ES-I3 (cell line): ENCODE data around the gene GULP1.
A peak's percentile ranks its signal among the peaks of the same experiment; 100 is the strongest.
"Not testable (repeated sequence)": the region's sequence is repeated elsewhere in the genome, so short reads cannot be mapped to it uniquely, and the experiment has no call there.

ENCODE experiments used
- H3K36me3 ChIP-seq: 2 replicates; pipeline ENCODE4 v1.6.1; 2013; ENCODE audit warnings: mild to moderate bottlenecking, low read length, control low read depth, moderate library complexity; ENCODE audit not compliant: insufficient read depth
- H3K4me1 ChIP-seq: 2 replicates; pipeline ENCODE4 v1.6.1; 2013; ENCODE audit warnings: mild to moderate bottlenecking, control low read depth, low read length; ENCODE audit not compliant: insufficient read depth
- H3K9ac ChIP-seq: 2 replicates; pipeline ENCODE4 v1.6.1; 2013; ENCODE audit warnings: low read depth, mild to moderate bottlenecking, low read length, moderate library complexity
- H3K9me3 ChIP-seq: 2 replicates; pipeline ENCODE4 v1.6.1; 2013; ENCODE audit warnings: mild to moderate bottlenecking, low read length, moderate library complexity; ENCODE audit not compliant: control insufficient read depth, insufficient read depth

The GULP1 gene

DNA sequence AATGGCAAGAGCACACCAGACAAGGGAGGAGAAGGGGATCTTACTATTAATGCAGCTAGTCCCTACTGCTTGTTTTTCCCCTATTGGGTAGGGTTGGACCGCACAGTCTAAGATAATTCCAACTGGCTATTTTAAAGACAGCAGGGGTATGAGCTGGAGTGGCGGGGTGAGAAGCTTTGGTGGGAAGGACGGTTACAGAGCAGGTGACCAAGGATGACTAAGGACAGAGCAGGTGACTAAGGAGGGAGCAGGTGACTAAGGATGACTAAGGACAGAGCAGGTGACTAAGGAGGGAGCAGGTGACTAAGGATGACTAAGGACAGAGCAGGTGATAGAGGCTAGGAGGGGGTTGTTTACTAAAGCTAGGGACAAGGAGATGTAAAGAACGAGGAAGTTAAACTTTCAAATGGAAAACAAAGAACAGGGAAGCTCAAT lies 7.3 kb downstream of the GULP1 start:
- not testable (repeated sequence) for H3K9me3 ChIP-seq, H3K9ac ChIP-seq, H3K36me3 ChIP-seq
- peaks cover 43% of the 10 kb centered on the region for H3K4me1 ChIP-seq

DNA sequence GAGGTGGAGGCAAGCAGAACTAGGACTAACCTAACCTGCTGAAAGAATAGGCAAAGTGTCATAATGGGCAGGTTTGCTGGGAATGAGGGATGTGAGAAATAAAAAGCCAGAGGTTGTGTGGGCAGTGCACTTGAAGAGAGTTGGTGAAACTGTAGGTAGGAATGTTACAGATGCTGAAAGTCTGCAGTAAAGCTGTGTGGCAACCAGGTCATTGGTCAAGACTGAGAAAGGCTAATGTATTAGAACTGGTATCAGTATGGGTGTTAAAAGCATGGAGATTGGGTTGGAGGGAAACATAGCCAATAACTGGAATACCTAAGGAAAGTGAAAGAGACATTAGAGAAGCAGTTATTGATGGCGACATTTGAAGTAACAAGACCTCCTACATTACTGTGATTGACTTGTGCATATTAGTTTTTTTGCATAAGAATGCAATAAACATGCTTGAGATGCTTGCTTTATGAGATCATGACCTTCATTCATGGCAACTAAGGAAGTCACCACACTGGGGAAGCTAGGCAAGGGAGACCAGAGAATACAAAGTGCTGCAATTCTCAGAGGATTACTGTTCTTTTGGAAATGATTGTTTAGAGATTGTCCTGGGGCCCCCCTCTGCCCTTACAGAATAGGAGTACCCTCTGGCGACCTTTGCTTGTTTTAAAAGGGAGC lies 11.8 kb downstream of the GULP1 start:
- Histone ChIP-seq H3K4me1 (peaks cover 79% of the 10 kb centered on the region), H3K36me3 (no peaks in the 10 kb centered on the region), H3K9me3 (no peaks in the 10 kb centered on the region; the same call in 1 of the 2 replicates), H3K9ac (peak overlapping the region; percentile 2; the same call in 1 of the 2 replicates)

DNA sequence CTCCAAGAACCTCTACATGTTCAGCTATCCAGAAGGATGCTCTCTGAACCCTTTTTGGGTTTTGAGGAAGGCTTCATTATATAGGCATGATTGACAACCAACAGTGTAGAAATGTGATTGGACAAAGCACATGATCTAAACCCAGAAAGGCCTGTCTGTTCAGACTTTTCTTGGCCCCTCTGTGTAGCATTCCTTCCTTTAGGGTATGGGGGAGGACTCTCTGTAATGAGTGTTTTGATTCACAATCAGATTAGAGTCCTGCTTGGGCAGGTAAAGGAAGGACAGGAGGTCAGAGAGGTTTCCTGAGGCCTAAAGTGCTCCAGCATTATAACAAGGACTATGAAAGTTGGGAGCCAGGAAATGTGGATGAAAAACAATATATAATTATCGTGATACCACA lies 13.6 kb downstream of the GULP1 start:
- Histone ChIP-seq H3K9ac (no peak overlapping the region), H3K36me3 (no peaks in the 10 kb centered on the region), H3K4me1 (peaks cover 68% of the 10 kb centered on the region), H3K9me3 (no peaks in the 10 kb centered on the region; the same call in 1 of the 2 replicates)

- Histone ChIP-seq H3K9me3 (no peaks in the 10 kb centered on the region; the same call in 1 of the 2 replicates), H3K9ac (no peak overlapping the region; the same call in 1 of the 2 replicates), H3K4me1 (peaks cover 58% of the 10 kb centered on the region), H3K36me3 (no peaks in the 10 kb centered on the region)
Measured at GRCh38 chr2:188306271-188306670, 14.6 kb downstream of the GULP1 start.

GRCh38 chr2:188307850-188308283 lies 16.2 kb downstream of the GULP1 start:
- Histone ChIP-seq H3K9me3 (no peaks in the 10 kb centered on the region; the same call in 1 of the 2 replicates), H3K4me1 (peaks cover 42% of the 10 kb centered on the region), H3K9ac (no peak overlapping the region), H3K36me3 (no peaks in the 10 kb centered on the region)

GRCh38 chr2:188308483-188308882 lies 16.8 kb downstream of the GULP1 start:
- Histone ChIP-seq H3K36me3 (no peaks in the 10 kb centered on the region), H3K4me1 (peaks cover 36% of the 10 kb centered on the region), H3K9me3 (no peaks in the 10 kb centered on the region; the same call in 1 of the 2 replicates), H3K9ac (no peak overlapping the region)

DNA sequence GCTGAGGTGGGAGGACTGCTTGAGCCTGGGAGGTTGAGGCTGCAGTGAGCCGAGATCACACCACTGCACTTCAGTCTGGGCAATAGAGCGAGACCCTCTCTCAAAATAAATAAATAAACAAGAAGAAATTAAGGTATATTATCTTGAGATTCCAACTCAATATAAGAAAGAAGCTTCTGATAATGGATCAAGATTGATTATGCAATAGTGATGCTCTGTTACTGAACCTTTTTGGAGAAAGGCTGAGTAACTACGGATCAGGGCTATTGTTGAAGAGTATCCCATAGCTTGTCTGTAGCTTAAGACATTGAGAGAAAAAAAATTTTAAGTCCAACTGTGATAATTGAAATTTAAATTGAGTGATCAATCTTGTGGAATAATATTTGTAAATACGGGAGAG lies 17.7 kb downstream of the GULP1 start:
- H3K9ac ChIP-seq = no peak overlapping the region
- H3K4me1 ChIP-seq = peaks cover 37% of the 10 kb centered on the region
- H3K9me3 ChIP-seq = no peaks in the 10 kb centered on the region; the same call in 1 of the 2 replicates
- H3K36me3 ChIP-seq = no peaks in the 10 kb centered on the region

- no peak overlapping the region for H3K9ac ChIP-seq
- peaks cover 33% of the 10 kb centered on the region for H3K4me1 ChIP-seq
- H3K9me3 ChIP-seq = no peaks in the 10 kb centered on the region
- H3K36me3 ChIP-seq = no peaks in the 10 kb centered on the region
Measured at GRCh38 chr2:188314314-188315054, 22.8 kb downstream of the GULP1 start.

DNA sequence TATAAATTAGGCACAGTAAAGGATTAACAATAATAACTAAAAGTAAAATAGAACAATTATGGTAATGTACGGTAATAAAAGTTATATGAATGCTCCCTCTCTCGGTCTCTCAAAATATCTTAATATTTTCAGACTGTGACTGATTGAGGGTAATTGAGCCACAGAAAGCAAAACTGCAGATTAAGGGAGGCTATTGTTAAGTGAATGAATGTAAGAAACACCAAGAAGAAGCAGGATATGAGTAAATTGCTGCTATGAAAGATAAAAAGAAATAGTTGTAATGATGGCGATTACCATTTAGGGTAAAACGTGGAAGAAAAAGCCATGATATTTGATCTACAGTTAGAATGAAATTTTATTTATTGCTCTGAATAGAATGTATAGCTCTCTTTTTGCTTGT lies 24.1 kb downstream of the GULP1 start:
- peaks cover 33% of the 10 kb centered on the region for H3K4me1 ChIP-seq
- H3K9ac ChIP-seq = no peak overlapping the region
- no peaks in the 10 kb centered on the region for H3K9me3 ChIP-seq
- no peaks in the 10 kb centered on the region for H3K36me3 ChIP-seq

GRCh38 chr2:188316342-188316741 lies 24.7 kb downstream of the GULP1 start:
- Histone ChIP-seq H3K4me1 (peaks cover 33% of the 10 kb centered on the region), H3K9me3 (no peaks in the 10 kb centered on the region), H3K36me3 (no peaks in the 10 kb centered on the region), H3K9ac (no peak overlapping the region)

GRCh38 chr2:188316791-188317423 lies 25.2 kb downstream of the GULP1 start:
- no peak overlapping the region for H3K9ac ChIP-seq
- peaks cover 33% of the 10 kb centered on the region for H3K4me1 ChIP-seq
- H3K36me3 ChIP-seq = no peaks in the 10 kb centered on the region
- H3K9me3 ChIP-seq = no peaks in the 10 kb centered on the region

DNA sequence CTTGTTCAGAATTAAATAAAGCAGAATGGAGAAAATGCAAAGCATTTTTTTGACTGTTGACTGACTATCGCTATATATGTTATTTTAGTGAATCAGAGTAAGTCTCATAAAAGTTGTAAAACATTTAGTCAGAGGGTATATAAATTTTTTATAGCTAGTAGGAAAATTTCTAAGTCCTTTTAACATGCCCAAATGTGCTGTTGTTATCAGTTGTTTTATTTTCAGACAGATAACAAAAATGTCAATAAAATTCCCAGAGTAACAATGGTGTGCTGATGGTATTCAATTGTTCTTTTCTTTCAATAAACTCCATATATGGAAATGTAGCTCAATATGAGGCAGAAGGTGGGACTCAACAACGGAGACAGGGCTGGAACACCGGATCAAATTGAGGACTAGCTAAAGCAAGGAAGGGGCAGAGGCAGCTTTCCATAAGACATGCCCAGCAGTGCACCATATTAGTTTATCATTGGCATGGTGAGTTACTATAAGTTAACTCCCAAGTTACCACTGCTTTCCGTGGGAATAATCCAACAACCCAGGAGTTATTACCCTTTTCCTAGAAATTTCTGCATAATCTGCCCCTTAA lies 26.6 kb downstream of the GULP1 start:
- H3K4me1 ChIP-seq = peaks cover 44% of the 10 kb centered on the region
- H3K9ac ChIP-seq = no peak overlapping the region
- no peaks in the 10 kb centered on the region for H3K36me3 ChIP-seq
- H3K9me3 ChIP-seq = no peaks in the 10 kb centered on the region

- H3K4me1 ChIP-seq = peaks cover 34% of the 10 kb centered on the region
- H3K9ac ChIP-seq = no peak overlapping the region
- H3K9me3 ChIP-seq = no peaks in the 10 kb centered on the region
- no peaks in the 10 kb centered on the region for H3K36me3 ChIP-seq
Measured at GRCh38 chr2:188319838-188320237, 28.2 kb downstream of the GULP1 start.

DNA sequence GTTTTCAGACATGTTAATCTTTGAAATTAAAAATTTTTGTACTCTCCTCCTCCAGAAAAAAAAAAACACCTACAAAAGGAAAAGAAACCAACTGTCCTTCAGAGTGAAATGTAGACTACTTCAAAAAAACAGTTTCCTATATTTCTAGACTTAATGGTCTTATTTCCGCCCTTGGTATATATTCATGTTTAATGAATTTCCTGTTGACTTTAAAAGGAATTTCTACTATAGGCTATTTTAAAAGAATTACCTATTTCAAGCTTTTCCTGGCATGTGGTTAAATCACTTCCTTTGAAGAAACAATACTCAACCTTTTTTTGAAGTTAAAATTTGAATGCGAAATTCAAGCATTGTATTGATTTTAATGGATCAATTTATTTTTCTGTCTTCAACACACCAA lies 29.2 kb downstream of the GULP1 start:
- Histone ChIP-seq H3K36me3 (no peaks in the 10 kb centered on the region), H3K4me1 (peaks cover 29% of the 10 kb centered on the region), H3K9me3 (no peaks in the 10 kb centered on the region), H3K9ac (no peak overlapping the region)
